Measurements from ENCODE around the gene ZNF335.
"Not testable (repeated sequence)": the region's sequence is repeated elsewhere in the genome, so short reads cannot be mapped to it uniquely, and the experiment has no call there.

The ZNF335 gene

GRCh38 chr20:45959956-45960630 is 11.9 kb downstream of the ZNF335 start:
- ChIA-PET CTCF (no interaction called here), POLR2A (no interaction called here)
- no peak for DNase-seq (ENCODE audit: extremely low spot score)
- no peak for TF ChIP-seq HDGF (IDR thresholded peaks at IDR 0.05; ENCODE audit: borderline replicate concordance)
- TF ChIP-seq LEF1 (IDR thresholded peaks at IDR 0.05; ENCODE audit: borderline replicate concordance): no peak
- TF ChIP-seq ELF4 (IDR thresholded peaks at IDR 0.05): no peak
- TF ChIP-seq ZNF384 (IDR thresholded peaks at IDR 0.05): no peak
- no peak for TF ChIP-seq TARDBP (IDR thresholded peaks at IDR 0.05)
- no peak for TF ChIP-seq BHLHE40 (IDR thresholded peaks at IDR 0.05; ENCODE audit: borderline replicate concordance)
- TF ChIP-seq FOXK2 (IDR thresholded peaks at IDR 0.05): no peak
- no peak for TF ChIP-seq NFRKB (IDR thresholded peaks at IDR 0.05)
- TF ChIP-seq CTBP1 (IDR thresholded peaks at IDR 0.05; ENCODE audit: borderline replicate concordance): no peak
- TF ChIP-seq SP1 (IDR thresholded peaks at IDR 0.05): no peak

- TF ChIP-seq HDGF (IDR thresholded peaks at IDR 0.05; ENCODE audit: borderline replicate concordance) (no peak), ELF4 (IDR thresholded peaks at IDR 0.05) (no peak), SUZ12 (IDR thresholded peaks at IDR 0.05) (no peak), FOXK2 (IDR thresholded peaks at IDR 0.05) (no peak), ARNT (IDR thresholded peaks at IDR 0.05) (no peak), FOXA1 (IDR thresholded peaks at IDR 0.05) (no peak), BHLHE40 (IDR thresholded peaks at IDR 0.05; ENCODE audit: borderline replicate concordance) (no peak), SP1 (IDR thresholded peaks at IDR 0.05) (no peak), ZNF384 (IDR thresholded peaks at IDR 0.05) (no peak), L3MBTL2 (conservative IDR thresholded peaks at IDR 0.05) (no peak), CTBP1 (IDR thresholded peaks at IDR 0.05; ENCODE audit: borderline replicate concordance) (no peak), TARDBP (IDR thresholded peaks at IDR 0.05) (no peak), PKNOX1 (IDR thresholded peaks at IDR 0.05) (no peak)
- no peak for DNase-seq (ENCODE audit: extremely low spot score)
- ChIA-PET CTCF (no interaction called here), POLR2A (no interaction called here)
Measured at GRCh38 chr20:45959126-45959525, 12.9 kb downstream of the ZNF335 start.

- POLR2A ChIA-PET: interaction anchor here (1.2 to 1.6 kb wide), 2 partner anchors 12 to 24 kb away, joined by 3 to 4 read pairs; partner anchors contain the start of gene PCIF1
- CTCF ChIA-PET: no interaction called here
- TF ChIP-seq NFRKB (IDR thresholded peaks at IDR 0.05): no peak
- TF ChIP-seq LEF1 (IDR thresholded peaks at IDR 0.05; ENCODE audit: borderline replicate concordance): no peak
- TF ChIP-seq HDGF (IDR thresholded peaks at IDR 0.05; ENCODE audit: borderline replicate concordance): no peak
- no peak for TF ChIP-seq PKNOX1 (IDR thresholded peaks at IDR 0.05)
- TF ChIP-seq SUZ12 (IDR thresholded peaks at IDR 0.05): no peak
- no peak for TF ChIP-seq ZNF384 (IDR thresholded peaks at IDR 0.05)
- TF ChIP-seq FOXM1 (IDR thresholded peaks at IDR 0.05; ENCODE audit: borderline replicate concordance): no peak
- TF ChIP-seq ARNT (IDR thresholded peaks at IDR 0.05): no peak
- no peak for TF ChIP-seq L3MBTL2 (conservative IDR thresholded peaks at IDR 0.05)
- no peak for TF ChIP-seq FOXA1 (IDR thresholded peaks at IDR 0.05)
- TF ChIP-seq FOXK2 (IDR thresholded peaks at IDR 0.05): no peak
- TF ChIP-seq TARDBP (IDR thresholded peaks at IDR 0.05): no peak
- no peak for TF ChIP-seq BHLHE40 (IDR thresholded peaks at IDR 0.05; ENCODE audit: borderline replicate concordance)
- TF ChIP-seq CTBP1 (IDR thresholded peaks at IDR 0.05; ENCODE audit: borderline replicate concordance): no peak
- TF ChIP-seq SP1 (IDR thresholded peaks at IDR 0.05): no peak
- no peak for DNase-seq (ENCODE audit: extremely low spot score)
Measured at GRCh38 chr20:45958593-45958992, 13.4 kb downstream of the ZNF335 start.

- POLR2A ChIA-PET: interaction anchor here (1.2 to 1.6 kb wide), 2 partner anchors 10 to 22 kb away, joined by 3 to 4 read pairs; partner anchors contain the start of gene PCIF1
- CTCF ChIA-PET: no interaction called here
- TF ChIP-seq NFRKB (IDR thresholded peaks at IDR 0.05): no peak
- no peak for TF ChIP-seq PKNOX1 (IDR thresholded peaks at IDR 0.05)
- TF ChIP-seq ZNF384 (IDR thresholded peaks at IDR 0.05): no peak
- TF ChIP-seq ARNT (IDR thresholded peaks at IDR 0.05): no peak
- no peak for TF ChIP-seq CTBP1 (IDR thresholded peaks at IDR 0.05; ENCODE audit: borderline replicate concordance)
- TF ChIP-seq FOXK2 (IDR thresholded peaks at IDR 0.05): no peak
- TF ChIP-seq TARDBP (IDR thresholded peaks at IDR 0.05): no peak
- no peak for TF ChIP-seq SUZ12 (IDR thresholded peaks at IDR 0.05)
- no peak for TF ChIP-seq FOXA1 (IDR thresholded peaks at IDR 0.05)
- no peak for TF ChIP-seq HDGF (IDR thresholded peaks at IDR 0.05; ENCODE audit: borderline replicate concordance)
- TF ChIP-seq ELF4 (IDR thresholded peaks at IDR 0.05): no peak
- TF ChIP-seq FOXM1 (IDR thresholded peaks at IDR 0.05; ENCODE audit: borderline replicate concordance): no peak
- no peak for TF ChIP-seq SP1 (IDR thresholded peaks at IDR 0.05)
- no peak for TF ChIP-seq BHLHE40 (IDR thresholded peaks at IDR 0.05; ENCODE audit: borderline replicate concordance)
- no peak for TF ChIP-seq LEF1 (IDR thresholded peaks at IDR 0.05; ENCODE audit: borderline replicate concordance)
- no peak for TF ChIP-seq L3MBTL2 (conservative IDR thresholded peaks at IDR 0.05)
- no peak for DNase-seq (ENCODE audit: extremely low spot score)
Measured at GRCh38 chr20:45957021-45957941, 14.7 kb downstream of the ZNF335 start.

- CTCF ChIA-PET; DNase-seq (ENCODE audit: extremely low spot score); POLR2A ChIA-PET: not testable (repeated sequence)
Measured at GRCh38 chr20:45956326-45956725, 15.7 kb downstream of the ZNF335 start.

Data from HEK293T (cell line).